ENCODE data around the gene MRFAP1L1. TPM values are rescaled to one million over a fixed set of nuclear protein-coding genes. Genes with fewer than 3 reads are reported as not detected.

Gene MRFAP1L1
- total RNA-seq, 3 donors from 2014 or later: 24.2 to 49.0 (median 31.2) TPM

DNA sequence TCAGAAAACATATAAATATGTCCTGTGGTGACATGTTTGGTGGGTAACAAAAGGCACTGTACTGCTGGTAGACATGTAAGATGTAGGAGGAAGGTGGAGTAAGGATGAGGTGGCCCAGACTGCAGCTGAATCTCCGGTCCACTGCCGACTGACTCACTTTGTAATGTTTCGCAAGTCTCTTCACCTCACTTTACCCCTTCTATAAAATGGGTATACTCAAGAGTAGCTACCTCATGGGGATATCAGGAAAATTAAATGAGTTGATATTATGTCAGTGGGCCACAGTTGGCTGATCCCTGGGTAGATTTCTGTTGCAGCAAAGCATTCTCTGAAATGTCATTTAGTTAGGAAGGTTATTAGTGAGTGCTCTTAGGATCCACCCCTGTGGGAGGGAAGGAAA is 47.1 kb downstream of the MRFAP1L1 start:
- ATAC-seq (no peak), DNase-seq (no peak)
- no peak overlapping the region for H3K4me3 ChIP-seq
- no peaks in the 10 kb centered on the region for H3K36me3 ChIP-seq (ENCODE audit: low read depth)
- TF ChIP-seq, protein P1, sequence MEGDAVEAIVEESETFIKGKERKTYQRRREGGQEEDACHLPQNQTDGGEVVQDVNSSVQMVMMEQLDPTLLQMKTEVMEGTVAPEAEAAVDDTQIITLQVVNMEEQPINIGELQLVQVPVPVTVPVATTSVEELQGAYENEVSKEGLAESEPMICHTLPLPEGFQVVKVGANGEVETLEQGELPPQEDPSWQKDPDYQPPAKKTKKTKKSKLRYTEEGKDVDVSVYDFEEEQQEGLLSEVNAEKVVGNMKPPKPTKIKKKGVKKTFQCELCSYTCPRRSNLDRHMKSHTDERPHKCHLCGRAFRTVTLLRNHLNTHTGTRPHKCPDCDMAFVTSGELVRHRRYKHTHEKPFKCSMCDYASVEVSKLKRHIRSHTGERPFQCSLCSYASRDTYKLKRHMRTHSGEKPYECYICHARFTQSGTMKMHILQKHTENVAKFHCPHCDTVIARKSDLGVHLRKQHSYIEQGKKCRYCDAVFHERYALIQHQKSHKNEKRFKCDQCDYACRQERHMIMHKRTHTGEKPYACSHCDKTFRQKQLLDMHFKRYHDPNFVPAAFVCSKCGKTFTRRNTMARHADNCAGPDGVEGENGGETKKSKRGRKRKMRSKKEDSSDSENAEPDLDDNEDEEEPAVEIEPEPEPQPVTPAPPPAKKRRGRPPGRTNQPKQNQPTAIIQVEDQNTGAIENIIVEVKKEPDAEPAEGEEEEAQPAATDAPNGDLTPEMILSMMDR (IDR thresholded peaks at IDR 0.05): no peak
- no peaks in the 10 kb centered on the region for H3K9me3 ChIP-seq
- H3K4me1 ChIP-seq (ENCODE audit: low read depth): peaks cover 3% of the 10 kb centered on the region
- intact Hi-C loops (cut with DNase I, micrococcal nuclease): no loop called here

DNA sequence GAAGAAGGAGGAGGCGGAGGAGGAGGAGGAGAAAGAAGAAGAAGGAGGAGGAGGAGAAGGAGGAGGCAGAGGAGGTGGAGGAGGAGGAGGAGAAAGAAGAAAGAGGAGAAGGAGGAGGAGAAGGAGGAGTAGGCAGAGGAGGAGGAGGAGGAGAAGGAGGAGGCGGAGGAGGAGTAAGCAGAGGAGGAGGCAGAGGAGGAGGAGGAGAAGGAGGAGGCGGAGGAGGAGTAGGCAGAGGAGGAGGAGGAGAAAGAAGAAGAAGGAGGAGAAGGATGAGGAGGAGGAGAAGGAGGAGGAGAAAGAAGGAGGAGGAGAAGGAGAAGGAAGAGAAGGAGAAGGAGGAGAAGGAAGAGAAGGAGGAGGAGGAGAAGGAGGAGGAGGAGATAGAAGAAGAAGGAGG is 49.2 kb downstream of the MRFAP1L1 start:
- intact Hi-C loops (cut with DNase I, micrococcal nuclease): no loop called here
- no peak for ATAC-seq
- no peaks in the 10 kb centered on the region for H3K36me3 ChIP-seq (ENCODE audit: low read depth)
- no peak overlapping the region for H3K4me3 ChIP-seq
- peaks cover 3% of the 10 kb centered on the region for H3K4me1 ChIP-seq (ENCODE audit: low read depth)
- TF ChIP-seq, protein P1 (IDR thresholded peaks at IDR 0.05): no peak
- no peaks in the 10 kb centered on the region for H3K9me3 ChIP-seq
- DNase-seq: no peak

DNA sequence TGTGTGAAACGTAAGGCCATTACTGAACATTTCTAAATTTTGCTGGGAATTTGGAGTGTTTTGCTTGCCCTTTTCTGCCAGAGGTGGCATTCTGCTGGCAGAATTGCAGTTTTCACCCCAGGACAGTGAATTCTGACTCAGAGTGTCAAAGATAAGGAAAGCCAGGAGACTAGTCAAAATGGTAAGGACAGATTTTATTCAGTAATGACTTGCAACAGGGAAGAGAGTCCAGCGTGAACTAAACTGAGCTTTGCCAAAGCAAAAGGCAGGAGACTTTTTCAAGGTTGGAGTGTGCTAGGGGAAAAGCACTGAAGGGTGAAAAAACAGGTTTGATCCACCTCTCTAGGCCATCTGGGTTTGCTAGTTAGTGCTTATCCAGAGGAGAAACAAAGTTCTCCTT is 49.8 kb downstream of the MRFAP1L1 start:
- DNase-seq (no peak), ATAC-seq (no peak)
- H3K4me1 ChIP-seq (ENCODE audit: low read depth): peaks cover 3% of the 10 kb centered on the region
- H3K4me3 ChIP-seq: no peak overlapping the region
- H3K9me3 ChIP-seq: no peaks in the 10 kb centered on the region
- intact Hi-C loops (cut with DNase I, micrococcal nuclease): no loop called here
- no peaks in the 10 kb centered on the region for H3K36me3 ChIP-seq (ENCODE audit: low read depth)
- TF ChIP-seq, protein P1 (IDR thresholded peaks at IDR 0.05): no peak

DNA sequence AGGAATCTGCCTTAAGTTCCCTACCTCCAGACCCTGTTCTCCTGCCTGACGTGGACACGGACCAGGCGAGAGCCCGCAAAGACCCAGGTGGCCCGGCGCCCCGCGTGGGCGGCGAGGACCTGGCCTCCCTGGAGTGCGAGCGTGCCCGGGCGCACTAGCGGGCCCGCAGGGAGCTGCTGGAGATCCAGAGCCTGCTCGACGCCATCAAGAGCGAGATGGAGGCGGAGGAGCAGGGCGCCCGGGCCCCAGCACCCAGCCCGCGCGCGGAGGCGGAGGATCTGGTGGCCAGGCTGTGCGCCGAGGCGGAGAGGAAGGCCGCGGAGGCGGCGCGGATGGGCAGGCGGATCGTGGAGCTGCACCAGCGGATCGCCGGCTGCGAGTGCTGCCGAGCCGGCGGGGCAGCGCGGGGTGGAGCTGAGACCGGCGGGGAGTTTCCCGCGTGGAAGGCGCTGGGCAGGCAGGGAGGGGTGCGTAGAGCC is 51.0 kb downstream of the MRFAP1L1 start:
- TF ChIP-seq, protein P1 (IDR thresholded peaks at IDR 0.05): no peak
- ATAC-seq: peak; percentile 71
- H3K4me3 ChIP-seq: no peak overlapping the region
- intact Hi-C loops (cut with DNase I, micrococcal nuclease): no loop called here
- peak in 1 of 3 donors; percentile 50 for DNase-seq
- no peaks in the 10 kb centered on the region for H3K9me3 ChIP-seq
- peaks cover 3% of the 10 kb centered on the region for H3K4me1 ChIP-seq (ENCODE audit: low read depth)
- H3K36me3 ChIP-seq (ENCODE audit: low read depth): no peaks in the 10 kb centered on the region

DNA sequence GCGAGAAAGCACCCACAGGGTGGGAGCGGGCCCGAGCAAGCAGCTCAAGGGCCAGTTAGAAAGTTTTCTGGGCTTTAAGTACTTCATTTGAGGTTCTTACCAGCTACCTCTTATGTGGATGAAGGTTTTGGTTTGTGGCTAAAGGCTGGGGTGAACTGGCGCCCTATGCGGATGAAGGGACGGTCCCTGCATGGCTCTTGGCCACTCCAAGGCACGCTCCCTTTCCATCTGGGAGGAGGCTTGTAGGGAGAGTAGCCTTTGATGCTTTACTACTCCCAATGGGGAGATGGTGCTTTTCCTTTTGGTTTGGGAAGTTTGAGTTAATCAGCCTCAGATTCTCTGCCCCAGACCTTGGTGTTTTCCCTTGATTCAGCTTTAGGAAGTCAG is 51.5 kb downstream of the MRFAP1L1 start:
- TF ChIP-seq, protein P1 (IDR thresholded peaks at IDR 0.05): no peak
- Histone ChIP-seq H3K4me3 (no peak overlapping the region), H3K9me3 (no peaks in the 10 kb centered on the region), H3K4me1 (ENCODE audit: low read depth) (peaks cover 3% of the 10 kb centered on the region), H3K36me3 (ENCODE audit: low read depth) (no peaks in the 10 kb centered on the region)
- no peak for DNase-seq
- ATAC-seq: peak; percentile 12
- intact Hi-C loops (cut with DNase I, micrococcal nuclease): no loop called here

Other genes with a start within 250 kb of the MRFAP1L1 start
- gene PPP2R2C, start 237.3 kb downstream of the MRFAP1L1 start, total RNA-seq: 1 to 10 TPM in 1 of 3 donors, under 1 TPM in 2; 0.31 to 2.9 (median 0.41) TPM
- gene MAN2B2, start 134.7 kb downstream of the MRFAP1L1 start, total RNA-seq: 10 to 100 TPM; 24.1 to 28.2 (median 27.2) TPM
- 100 to 1,000 TPM; 115 to 244 (median 172) TPM for gene MRFAP1, start 69.2 kb downstream of the MRFAP1L1 start, total RNA-seq
- gene S100P, start 16.0 kb downstream of the MRFAP1L1 start, total RNA-seq: 100 to 1,000 TPM in 1 of 3 donors, 10 to 100 TPM in 2; 15.7 to 189 (median 70.4) TPM
- 10 to 100 TPM; 11.8 to 12.8 (median 11.8) TPM for gene BLOC1S4, start 6.3 kb upstream of the MRFAP1L1 start, total RNA-seq
- gene KIAA0232, start 72.9 kb upstream of the MRFAP1L1 start, total RNA-seq: 10 to 100 TPM; 31.5 to 47.4 (median 46.6) TPM
- gene TBC1D14, start 200.0 kb upstream of the MRFAP1L1 start, total RNA-seq: 10 to 100 TPM; 51.8 to 70.8 (median 56.2) TPM

Measured in mucosa of descending colon (tissue), 3 donors.